ENCODE data around the gene PTPN13. TPM values are rescaled to one million over a fixed set of nuclear protein-coding genes. Genes with fewer than 3 reads are reported as not detected.
A peak's percentile ranks its signal among the peaks of the same experiment; 100 is the strongest.

PTPN13 gene
- 70.2 and 87.8 TPM in 2 replicates for total RNA-seq

- Histone ChIP-seq H4K20me1 (ENCODE audit: insufficient read depth, low read length) (no peaks in the 10 kb centered on the region), H3K9me3 (ENCODE audit: low read depth, low read length) (no peaks in the 10 kb centered on the region), H3K27me3 (ENCODE audit: insufficient read depth, low read length) (no peaks in the 10 kb centered on the region), H3K4me1 (ENCODE audit: insufficient read depth, low read length) (peaks cover 35% of the 10 kb centered on the region), H3K4me3 (ENCODE audit: insufficient read depth, low read length) (peak within 1 kb of the TSS; percentile 96), H2AFZ (ENCODE audit: low read length) (peak within 1 kb of the TSS; percentile 97), H3K4me2 (ENCODE audit: insufficient read depth, low read length) (peak within 1 kb of the TSS; percentile 93), H3K36me3 (ENCODE audit: insufficient read depth, low read length) (no peaks in the 10 kb centered on the region), H3K27ac (ENCODE audit: low read depth, low read length) (peak within 1 kb of the TSS; percentile 95), H3K79me2 (ENCODE audit: insufficient read depth, low read length) (peaks cover 33% of the 10 kb centered on the region)
- DNase-seq (ENCODE audit: insufficient read length, low spot score, missing footprints), result peak; percentile 97
- no peak for TF ChIP-seq CTCF (IDR thresholded peaks at IDR 0.05; ENCODE audit: extremely low read depth, low read depth, low read length)
Measured at GRCh38 chr4:86593688-86594558, at the start of gene PTPN13. Gene PTPN13, plus strand, starts transcription at chr4:86594315. Its CDS starts 40,942 bp downstream, at chr4:86635257.

- Histone ChIP-seq H3K36me3 (ENCODE audit: insufficient read depth, low read length) (no peaks in the 10 kb centered on the region), H2AFZ (ENCODE audit: low read length) (no peak overlapping the region), H3K27me3 (ENCODE audit: insufficient read depth, low read length) (no peaks in the 10 kb centered on the region), H3K4me3 (ENCODE audit: insufficient read depth, low read length) (no peak overlapping the region), H3K4me2 (ENCODE audit: insufficient read depth, low read length) (no peak overlapping the region), H3K79me2 (ENCODE audit: insufficient read depth, low read length) (no peaks in the 10 kb centered on the region), H3K9me3 (ENCODE audit: low read depth, low read length) (no peaks in the 10 kb centered on the region), H4K20me1 (ENCODE audit: insufficient read depth, low read length) (no peaks in the 10 kb centered on the region), H3K27ac (ENCODE audit: low read depth, low read length) (no peak overlapping the region), H3K4me1 (ENCODE audit: insufficient read depth, low read length) (peaks cover 17% of the 10 kb centered on the region)
- no peak for DNase-seq (ENCODE audit: insufficient read length, low spot score, missing footprints)
- TF ChIP-seq CTCF (IDR thresholded peaks at IDR 0.05; ENCODE audit: extremely low read depth, low read depth, low read length), result no peak
Measured at GRCh38 chr4:86547140-86547539, 47.0 kb upstream of the PTPN13 start.

GRCh38 chr4:86549163-86549788 lies 44.8 kb upstream of the PTPN13 start:
- H4K20me1 ChIP-seq (ENCODE audit: insufficient read depth, low read length), result no peaks in the 10 kb centered on the region
- no peaks in the 10 kb centered on the region for H3K27me3 ChIP-seq (ENCODE audit: insufficient read depth, low read length)
- DNase-seq (ENCODE audit: insufficient read length, low spot score, missing footprints), result no peak
- no peaks in the 10 kb centered on the region for H3K9me3 ChIP-seq (ENCODE audit: low read depth, low read length)
- no peaks in the 10 kb centered on the region for H3K36me3 ChIP-seq (ENCODE audit: insufficient read depth, low read length)
- no peak overlapping the region for H2AFZ ChIP-seq (ENCODE audit: low read length)
- TF ChIP-seq CTCF (IDR thresholded peaks at IDR 0.05; ENCODE audit: extremely low read depth, low read depth, low read length), result no peak
- no peak overlapping the region for H3K4me2 ChIP-seq (ENCODE audit: insufficient read depth, low read length)
- H3K4me3 ChIP-seq (ENCODE audit: insufficient read depth, low read length), result no peak overlapping the region
- no peak overlapping the region for H3K27ac ChIP-seq (ENCODE audit: low read depth, low read length)
- no peaks in the 10 kb centered on the region for H3K79me2 ChIP-seq (ENCODE audit: insufficient read depth, low read length)
- peaks cover 5% of the 10 kb centered on the region for H3K4me1 ChIP-seq (ENCODE audit: insufficient read depth, low read length)

- TF ChIP-seq CTCF (IDR thresholded peaks at IDR 0.05; ENCODE audit: extremely low read depth, low read depth, low read length), result no peak
- no peak overlapping the region for H3K27ac ChIP-seq (ENCODE audit: low read depth, low read length)
- no peak overlapping the region for H3K4me3 ChIP-seq (ENCODE audit: insufficient read depth, low read length)
- H3K9me3 ChIP-seq (ENCODE audit: low read depth, low read length), result no peaks in the 10 kb centered on the region
- H3K79me2 ChIP-seq (ENCODE audit: insufficient read depth, low read length), result no peaks in the 10 kb centered on the region
- H3K36me3 ChIP-seq (ENCODE audit: insufficient read depth, low read length), result no peaks in the 10 kb centered on the region
- no peak overlapping the region for H2AFZ ChIP-seq (ENCODE audit: low read length)
- H4K20me1 ChIP-seq (ENCODE audit: insufficient read depth, low read length), result no peaks in the 10 kb centered on the region
- no peak for DNase-seq (ENCODE audit: insufficient read length, low spot score, missing footprints)
- peaks cover 4% of the 10 kb centered on the region for H3K4me1 ChIP-seq (ENCODE audit: insufficient read depth, low read length)
- H3K4me2 ChIP-seq (ENCODE audit: insufficient read depth, low read length), result no peak overlapping the region
- no peaks in the 10 kb centered on the region for H3K27me3 ChIP-seq (ENCODE audit: insufficient read depth, low read length)
Measured at GRCh38 chr4:86551387-86551786, 42.7 kb upstream of the PTPN13 start.

Data from osteoblast (primary cell).